DLD1 (cell line): ENCODE data around the gene HSPA12A.

Experiments used
- in situ Hi-C: cut with HindIII; loops from 2 replicates; pipeline ENCODE4 v1.10.0; 2017; ENCODE audit warnings: low sequenced_read_pairs

Gene HSPA12A

GRCh38 chr10:116771101-116771958, 29.0 kb upstream of the HSPA12A start:
- in situ Hi-C loops = no loop called here

- in situ Hi-C loops = no loop called here
Observed at GRCh38 chr10:116770281-116770680, 27.9 kb upstream of the HSPA12A start.

- in situ Hi-C loops = no loop called here
Observed at GRCh38 chr10:116769791-116770190, 27.4 kb upstream of the HSPA12A start.

GRCh38 chr10:116769368-116769767, 27.0 kb upstream of the HSPA12A start:
- in situ Hi-C loops = no loop called here

GRCh38 chr10:116768786-116769185, 26.4 kb upstream of the HSPA12A start:
- in situ Hi-C loops = no loop called here

- in situ Hi-C loops = no loop called here
Observed at GRCh38 chr10:116766837-116767634, 24.7 kb upstream of the HSPA12A start.

GRCh38 chr10:116766241-116766827, 24.0 kb upstream of the HSPA12A start:
- in situ Hi-C loops = no loop called here

GRCh38 chr10:116765648-116766081, 23.3 kb upstream of the HSPA12A start:
- in situ Hi-C loops = no loop called here

GRCh38 chr10:116764979-116765378, 22.6 kb upstream of the HSPA12A start:
- in situ Hi-C loops = no loop called here

GRCh38 chr10:116763440-116763839, 21.1 kb upstream of the HSPA12A start:
- in situ Hi-C loops = no loop called here

GRCh38 chr10:116761883-116762282, 19.5 kb upstream of the HSPA12A start:
- in situ Hi-C loops = no loop called here

- in situ Hi-C loops = no loop called here
Observed at GRCh38 chr10:116760919-116761318, 18.6 kb upstream of the HSPA12A start.

GRCh38 chr10:116757246-116757645, 14.9 kb upstream of the HSPA12A start:
- in situ Hi-C loops = no loop called here

GRCh38 chr10:116756277-116756676, 13.9 kb upstream of the HSPA12A start:
- in situ Hi-C loops = no loop called here

- in situ Hi-C loops = no loop called here
Observed at GRCh38 chr10:116753759-116754158, 11.4 kb upstream of the HSPA12A start.

GRCh38 chr10:116752969-116753665, 10.8 kb upstream of the HSPA12A start:
- in situ Hi-C loops = no loop called here

- in situ Hi-C loops = no loop called here
Observed at GRCh38 chr10:116752563-116752962, 10.2 kb upstream of the HSPA12A start.

- in situ Hi-C loops = no loop called here
Observed at GRCh38 chr10:116748471-116748870, 6.1 kb upstream of the HSPA12A start.

GRCh38 chr10:116748041-116748440, 5.7 kb upstream of the HSPA12A start:
- in situ Hi-C loops = no loop called here

- in situ Hi-C loops = no loop called here
Observed at GRCh38 chr10:116747325-116747724, 5.0 kb upstream of the HSPA12A start.

GRCh38 chr10:116744885-116745284, 2.5 kb upstream of the HSPA12A start:
- in situ Hi-C loops = no loop called here
